ENCODE results near the gene PPEF1.

PPEF1 gene

DNA sequence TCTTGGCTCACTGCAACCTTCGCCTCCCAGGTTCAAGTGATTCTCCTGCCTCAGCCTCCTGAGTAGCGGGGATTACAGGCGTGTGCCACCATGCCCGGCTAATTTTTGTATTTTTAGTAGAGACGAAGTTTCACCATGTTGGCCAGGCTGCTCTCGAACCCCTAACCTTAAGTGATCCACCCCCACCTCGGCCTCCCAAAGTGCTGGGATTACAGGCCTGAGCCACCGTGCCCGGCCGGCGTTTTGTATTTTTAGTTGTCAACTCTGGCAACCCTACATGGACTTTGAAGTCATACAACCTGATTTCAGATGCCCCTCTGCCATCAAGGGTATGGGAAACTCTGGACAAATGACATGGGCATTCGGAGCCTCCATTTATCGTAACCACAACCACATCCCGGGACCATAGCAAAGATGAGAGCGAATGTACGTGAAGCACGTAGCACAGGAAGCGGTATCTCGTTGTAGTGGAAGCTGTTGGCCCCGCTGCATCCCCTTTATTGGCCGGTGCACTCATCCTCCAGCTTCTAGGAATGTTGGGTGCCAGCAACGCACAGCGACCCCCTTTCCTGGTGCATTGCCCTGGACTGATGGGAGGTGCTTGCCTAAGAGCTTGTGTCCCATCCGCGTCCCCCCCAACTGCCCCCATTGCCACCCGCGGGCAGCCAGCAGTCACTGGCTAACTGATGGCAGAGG is 167.3 kb downstream of the PPEF1 start:
- peaks cover 7% of the 10 kb centered on the region for H3K9me3 ChIP-seq (ENCODE audit: control insufficient read depth, low read depth, low read length)
- no peaks in the 10 kb centered on the region for H3K27me3 ChIP-seq (ENCODE audit: control insufficient read depth, insufficient read depth, low read length)
- H3K4me3 ChIP-seq (ENCODE audit: low read length) = no peak overlapping the region
- H3K4me1 ChIP-seq (ENCODE audit: control insufficient read depth, low read depth, low read length) = no peaks in the 10 kb centered on the region
- H3K9ac ChIP-seq (ENCODE audit: low read length) = no peak overlapping the region
- H3K36me3 ChIP-seq (ENCODE audit: control insufficient read depth, low read depth, low read length) = no peaks in the 10 kb centered on the region
- no peak overlapping the region for H3K27ac ChIP-seq (ENCODE audit: low read length)

DNA sequence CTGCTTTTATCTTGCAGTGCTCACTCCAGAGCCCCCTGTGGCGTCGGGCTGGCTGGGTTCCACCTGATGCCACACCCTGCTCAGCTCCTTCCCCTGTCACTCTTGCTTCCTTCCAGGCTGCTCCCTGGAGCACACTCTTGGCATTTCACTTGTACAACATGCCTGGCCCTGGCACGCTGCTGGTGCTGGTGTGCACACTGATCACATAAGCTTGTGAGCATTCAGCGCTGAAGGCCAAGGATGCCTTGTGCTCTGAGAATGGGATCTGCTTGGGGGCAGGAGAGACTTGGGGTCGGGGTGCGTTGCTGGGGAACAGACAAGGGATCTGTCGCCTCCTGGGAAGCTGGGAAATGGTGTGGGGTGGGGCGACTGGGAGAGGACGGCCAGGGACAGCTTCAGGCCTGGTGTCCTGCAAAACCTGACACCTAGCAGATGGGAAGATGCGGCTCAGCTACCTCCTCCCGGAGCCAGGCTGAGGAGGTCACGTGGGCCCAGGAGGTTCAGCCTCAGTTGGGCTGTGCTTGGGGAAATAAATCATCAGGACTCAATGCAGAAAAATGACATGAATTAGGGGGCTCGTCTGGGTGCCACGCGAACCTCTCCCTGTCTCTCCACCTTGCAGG is 167.9 kb downstream of the PPEF1 start:
- no peaks in the 10 kb centered on the region for H3K4me1 ChIP-seq (ENCODE audit: control insufficient read depth, low read depth, low read length)
- H3K36me3 ChIP-seq (ENCODE audit: control insufficient read depth, low read depth, low read length) = no peaks in the 10 kb centered on the region
- H3K9ac ChIP-seq (ENCODE audit: low read length) = no peak overlapping the region
- H3K9me3 ChIP-seq (ENCODE audit: control insufficient read depth, low read depth, low read length) = peaks cover 7% of the 10 kb centered on the region
- no peak overlapping the region for H3K4me3 ChIP-seq (ENCODE audit: low read length)
- H3K27ac ChIP-seq (ENCODE audit: low read length) = no peak overlapping the region
- no peaks in the 10 kb centered on the region for H3K27me3 ChIP-seq (ENCODE audit: control insufficient read depth, insufficient read depth, low read length)

- H3K9me3 ChIP-seq (ENCODE audit: control insufficient read depth, low read depth, low read length) = peaks cover 5% of the 10 kb centered on the region
- no peaks in the 10 kb centered on the region for H3K4me1 ChIP-seq (ENCODE audit: control insufficient read depth, low read depth, low read length)
- H3K9ac ChIP-seq (ENCODE audit: low read length) = no peak overlapping the region
- no peaks in the 10 kb centered on the region for H3K27me3 ChIP-seq (ENCODE audit: control insufficient read depth, insufficient read depth, low read length)
- H3K36me3 ChIP-seq (ENCODE audit: control insufficient read depth, low read depth, low read length) = no peaks in the 10 kb centered on the region
- H3K27ac ChIP-seq (ENCODE audit: low read length) = no peak overlapping the region
- H3K4me3 ChIP-seq (ENCODE audit: low read length) = no peak overlapping the region
These were observed 170.0 kb downstream of the PPEF1 start for GRCh38 chrX:18877469-18877868.

All from iPS-18a (cell line).